HG03280 (cell line): ENCODE measurements around the gene TMEM181.
"Not testable (repeated sequence)": the region's sequence is repeated elsewhere in the genome, so short reads cannot be mapped to it uniquely, and the experiment has no call there.

Source experiments
- ATAC-seq: cut with Tn5 transposase; IDR thresholded peaks from one replicate; pipeline ENCODE4 v1.9.1; 2021; ENCODE audit warnings: mild to moderate bottlenecking, moderate library complexity; ENCODE audit not compliant: unreplicated experiment

TMEM181 gene

GRCh38 chr6:158634695-158635426 lies 75.0 kb downstream of the TMEM181 start:
- ATAC-seq = no peak

GRCh38 chr6:158635427-158636073 lies 75.7 kb downstream of the TMEM181 start:
- ATAC-seq = no peak

- ATAC-seq = no peak
These were observed 76.9 kb downstream of the TMEM181 start for GRCh38 chr6:158636778-158637177.

GRCh38 chr6:158638324-158638854 lies 78.5 kb downstream of the TMEM181 start:
- no peak for ATAC-seq

GRCh38 chr6:158639056-158639455 lies 79.2 kb downstream of the TMEM181 start:
- no peak for ATAC-seq

GRCh38 chr6:158640519-158640918 lies 80.6 kb downstream of the TMEM181 start:
- no peak for ATAC-seq

- ATAC-seq = no peak
These were observed 82.3 kb downstream of the TMEM181 start for GRCh38 chr6:158642097-158642601.

GRCh38 chr6:158643836-158644230 lies 83.9 kb downstream of the TMEM181 start:
- ATAC-seq = no peak

- ATAC-seq = peak; percentile 63
These were observed 84.6 kb downstream of the TMEM181 start, which contains the start of gene DYNLT1 for GRCh38 chr6:158644231-158645063. Gene DYNLT1, minus strand, starts transcription at chr6:158644743. Its CDS starts 35 bp downstream, at chr6:158644708.

GRCh38 chr6:158645064-158646022 lies 85.5 kb downstream of the TMEM181 start:
- ATAC-seq = no peak

GRCh38 chr6:158646023-158646910 lies 86.4 kb downstream of the TMEM181 start:
- no peak for ATAC-seq

- no peak for ATAC-seq
These were observed 87.6 kb downstream of the TMEM181 start for GRCh38 chr6:158647501-158647900.

GRCh38 chr6:158648682-158649131 lies 88.8 kb downstream of the TMEM181 start:
- ATAC-seq = peak; percentile 23

GRCh38 chr6:158649289-158650143 lies 89.6 kb downstream of the TMEM181 start, which contains the start of gene SYTL3:
Gene SYTL3, plus strand, starts transcription at chr6:158650054. Its CDS starts 13,215 bp downstream, at chr6:158663269.
- ATAC-seq = peak; percentile 43

- not testable (repeated sequence) for ATAC-seq
These were observed 92.3 kb downstream of the TMEM181 start for GRCh38 chr6:158651981-158652737.

- ATAC-seq = peak; percentile 51
These were observed 93.9 kb downstream of the TMEM181 start for GRCh38 chr6:158653577-158654354.
